GM21619 (cell line): Measurements from ENCODE around the gene SLCO1B3.

Experiments
- ATAC-seq: cut with Tn5 transposase; IDR thresholded peaks from one replicate; pipeline ENCODE4 v1.9.1; 2021; ENCODE audit not compliant: unreplicated experiment

The SLCO1B3 gene

GRCh38 chr12:20868277-20868676, 57.8 kb downstream of the SLCO1B3 start:
- no peak for ATAC-seq

- ATAC-seq = no peak
These were observed 72.8 kb downstream of the SLCO1B3 start for GRCh38 chr12:20883288-20883687.

- ATAC-seq = no peak
These were observed 74.6 kb downstream of the SLCO1B3 start for GRCh38 chr12:20885116-20885515.

DNA sequence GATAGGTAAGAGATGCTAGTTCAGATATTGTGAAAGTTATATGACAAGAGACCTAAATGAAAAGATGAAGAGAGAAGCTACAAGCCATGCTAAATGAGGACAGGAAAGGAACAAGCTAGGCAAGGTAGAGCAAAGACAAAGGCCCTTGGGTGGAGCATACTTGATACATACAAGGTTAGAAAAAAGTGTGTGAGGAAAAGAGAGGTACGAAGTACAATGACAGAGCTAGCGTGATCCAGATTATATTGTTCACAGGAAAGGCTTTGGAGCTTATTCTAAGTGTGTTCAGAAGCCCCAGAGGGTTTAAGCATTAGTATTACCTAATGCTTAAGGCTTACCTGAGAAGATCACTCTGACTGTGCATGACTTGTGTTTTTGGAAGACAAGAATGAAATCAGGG, 75.0 kb downstream of the SLCO1B3 start:
- no peak for ATAC-seq

DNA sequence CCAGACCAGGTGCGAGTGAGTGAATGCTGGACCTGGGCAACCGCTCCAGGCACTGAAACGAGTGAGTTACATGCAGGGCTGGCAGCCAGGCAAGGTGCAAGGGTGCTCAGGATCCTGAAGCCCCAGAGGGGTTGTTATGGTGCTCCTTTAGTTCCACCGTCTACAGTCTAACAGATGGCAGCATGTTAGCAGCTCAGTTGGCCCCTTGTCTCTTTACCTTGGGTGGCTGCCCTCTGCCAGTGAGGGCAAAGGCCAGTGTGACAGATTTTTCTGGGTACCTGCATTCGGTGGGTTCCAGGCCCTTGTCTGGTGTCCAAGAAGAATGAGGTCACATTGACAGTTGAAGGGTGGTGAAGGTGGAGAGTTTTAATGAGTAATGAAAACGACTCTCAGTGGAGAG, 106.8 kb downstream of the SLCO1B3 start:
- ATAC-seq = no peak

DNA sequence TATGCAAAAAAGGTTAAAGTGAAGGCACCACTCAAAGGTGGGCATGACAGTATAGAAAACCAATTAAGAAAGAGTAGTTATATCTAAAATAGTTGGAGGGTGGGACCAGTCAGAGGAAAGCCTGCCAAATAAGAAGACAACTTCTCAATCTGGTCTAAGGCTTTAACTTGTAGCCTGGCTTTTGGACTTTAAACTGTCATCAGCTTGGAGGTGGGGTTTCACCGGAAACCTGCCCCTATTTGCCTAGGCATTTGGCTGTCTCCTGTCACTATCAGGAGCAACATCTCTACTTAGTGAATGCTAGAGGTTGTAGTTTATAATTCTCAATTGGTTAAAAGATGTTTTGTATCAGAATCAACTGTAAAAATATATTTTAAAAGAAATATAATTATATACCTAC, 107.3 kb downstream of the SLCO1B3 start:
- ATAC-seq = no peak

GRCh38 chr12:20931894-20932293, 121.4 kb downstream of the SLCO1B3 start:
- no peak for ATAC-seq

DNA sequence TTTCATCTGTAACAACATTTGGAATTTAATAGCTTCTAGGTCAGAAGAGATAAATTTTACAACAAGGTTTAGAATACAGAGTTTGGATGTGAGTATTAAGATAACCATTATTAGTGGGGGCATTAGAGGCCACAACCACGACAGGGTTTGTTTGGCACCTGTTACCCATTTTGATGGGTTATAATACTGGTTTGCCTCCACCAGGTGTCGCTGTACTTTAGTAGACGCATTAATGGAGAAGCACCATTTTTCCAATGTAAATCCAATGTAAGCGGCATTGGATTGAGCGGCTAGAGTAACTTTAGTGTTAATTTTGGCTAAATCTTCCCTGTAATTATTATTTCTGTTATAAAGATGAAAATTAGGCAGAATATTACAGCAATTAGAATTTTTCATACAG, 136.2 kb downstream of the SLCO1B3 start:
- no peak for ATAC-seq

DNA sequence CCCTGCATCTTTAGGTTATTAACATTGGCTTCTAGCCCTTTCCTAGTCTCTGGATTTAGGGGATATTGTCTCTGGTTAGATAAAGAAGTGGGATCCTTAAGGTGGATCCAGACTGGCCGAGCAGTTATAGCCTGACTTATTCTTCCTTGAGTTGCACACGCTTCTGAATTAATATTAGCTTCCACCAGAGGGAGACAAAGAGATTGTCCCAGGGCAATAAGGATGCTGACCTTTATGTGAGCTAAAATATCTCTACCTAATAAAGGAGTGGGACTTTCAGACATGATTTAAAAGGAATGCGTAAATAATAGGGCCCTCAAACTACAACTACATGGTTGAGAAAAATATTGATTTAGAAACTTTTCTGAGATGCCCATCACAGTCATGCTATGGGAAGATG, 139.7 kb downstream of the SLCO1B3 start:
- peak; percentile 79 for ATAC-seq

DNA sequence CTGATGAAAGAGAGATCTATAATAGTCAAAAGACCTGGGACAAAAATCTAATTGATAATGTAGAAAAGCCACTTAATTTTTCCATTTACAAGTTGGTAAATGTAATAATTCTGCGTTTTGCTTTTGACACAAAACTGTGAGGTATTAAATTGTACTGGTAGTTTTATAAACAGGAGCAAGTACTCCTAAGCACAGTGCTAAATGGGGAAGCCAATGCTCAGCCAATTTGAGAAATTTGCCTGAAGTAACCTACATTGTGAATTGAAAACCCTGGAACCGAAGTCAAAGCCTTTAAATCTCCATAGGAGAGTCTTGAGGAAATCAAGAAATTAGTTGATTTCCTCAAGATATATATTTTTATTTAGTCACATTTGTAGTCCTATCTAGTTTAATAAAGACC, 152.8 kb downstream of the SLCO1B3 start:
- no peak for ATAC-seq

DNA sequence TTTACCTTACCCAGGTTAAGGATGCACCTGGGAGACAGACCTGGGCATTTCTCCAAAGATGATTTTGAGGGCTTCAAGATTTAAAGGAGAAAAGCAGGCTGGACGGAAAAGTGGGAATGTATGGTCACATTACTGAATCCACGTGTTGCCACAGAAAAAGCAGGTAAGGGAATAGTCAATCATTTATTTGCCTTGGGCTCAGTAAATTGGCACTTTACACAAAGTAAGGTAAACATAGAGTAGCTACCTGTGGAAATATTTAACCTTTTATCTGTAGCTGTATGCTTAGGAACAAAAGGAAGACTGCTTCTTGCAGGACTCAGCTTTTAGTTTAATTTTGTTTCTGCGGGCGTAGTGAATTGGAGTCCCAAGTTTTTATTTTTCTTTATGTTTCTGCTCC, 153.3 kb downstream of the SLCO1B3 start:
- ATAC-seq = no peak
